ENCODE data around the gene SAFB2. TPM values are rescaled to one million over a fixed set of nuclear protein-coding genes. Genes with fewer than 3 reads are reported as not detected.

SAFB2 gene
- total RNA-seq, 4 donors from 2014 or later: 33.6 to 72.0 (median 45.2) TPM

DNA sequence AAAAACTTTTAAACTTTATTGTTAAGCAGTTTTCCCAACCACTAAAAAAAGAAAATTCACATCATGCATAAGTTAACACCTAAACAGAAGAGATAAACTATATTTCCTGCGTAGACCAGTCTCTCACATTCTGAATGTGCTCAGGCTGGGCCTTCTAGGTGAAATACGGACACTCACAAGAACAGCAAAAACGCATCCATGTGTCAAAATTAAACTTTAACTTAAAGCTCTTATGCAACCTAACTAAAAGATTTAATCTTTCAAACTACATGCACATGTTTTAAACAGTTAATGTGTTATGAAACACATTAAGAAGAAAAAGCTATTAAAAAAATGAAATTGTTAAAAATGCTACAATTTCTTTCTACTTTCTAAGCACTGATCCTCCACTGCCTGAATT, 2.6 kb downstream of the SAFB2 start:
- no peak for TF ChIP-seq CTCF (IDR thresholded peaks at IDR 0.05; ENCODE audit: low read depth)

- no peak for TF ChIP-seq CTCF (IDR thresholded peaks at IDR 0.05; ENCODE audit: low read depth)
Observed at GRCh38 chr19:5618591-5618990, 4.0 kb downstream of the SAFB2 start.

DNA sequence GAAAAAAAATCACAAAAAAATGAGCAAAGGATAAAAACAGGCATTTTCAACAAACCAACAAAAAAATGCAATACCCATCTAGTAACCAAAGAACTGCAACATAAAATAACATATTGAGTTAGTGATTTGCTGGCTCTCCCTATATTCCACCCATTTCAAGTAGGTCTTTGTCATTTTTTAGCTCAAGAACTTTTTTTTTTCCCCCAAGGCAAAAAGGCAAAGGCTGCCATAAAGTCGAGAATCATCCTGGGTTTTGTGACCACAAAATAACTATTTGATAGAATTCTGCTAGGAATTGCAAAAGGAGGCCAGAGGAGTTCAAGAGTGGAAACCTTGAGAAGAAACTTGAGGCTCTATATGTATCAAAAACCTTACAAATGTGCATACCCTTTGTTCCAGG, 5.5 kb downstream of the SAFB2 start:
- TF ChIP-seq CTCF (IDR thresholded peaks at IDR 0.05; ENCODE audit: low read depth): no peak

DNA sequence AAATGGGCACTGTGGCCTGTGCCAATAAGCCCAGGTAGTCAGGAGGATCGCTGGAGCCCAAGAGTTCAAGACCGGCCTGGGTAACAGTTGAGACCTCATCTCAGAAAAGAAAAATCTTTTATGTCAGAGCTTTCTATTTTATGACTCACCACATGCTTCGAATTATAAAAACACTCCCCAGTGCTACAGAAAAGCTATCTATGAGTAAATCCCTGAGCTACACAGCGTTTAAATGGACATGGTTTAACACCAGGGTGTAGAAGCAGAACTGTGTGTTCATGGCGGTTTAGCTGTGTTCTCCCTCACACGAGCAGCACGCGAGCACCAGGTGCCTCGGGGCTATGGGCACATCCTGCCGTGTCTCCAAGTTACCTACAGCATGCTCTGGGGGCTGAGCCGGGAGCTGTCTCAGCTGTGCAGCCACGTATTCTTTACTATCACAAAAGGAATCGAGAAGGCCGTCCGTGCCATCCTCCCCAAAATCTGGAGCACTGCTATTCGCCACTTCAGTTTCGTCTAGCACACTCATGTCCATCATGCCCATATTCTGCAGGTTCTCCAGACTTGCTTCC, 6.7 kb downstream of the SAFB2 start:
- no peak for TF ChIP-seq CTCF (IDR thresholded peaks at IDR 0.05; ENCODE audit: low read depth)

- TF ChIP-seq CTCF (IDR thresholded peaks at IDR 0.05; ENCODE audit: low read depth): no peak
Observed at GRCh38 chr19:5612891-5613865, 9.4 kb downstream of the SAFB2 start.

DNA sequence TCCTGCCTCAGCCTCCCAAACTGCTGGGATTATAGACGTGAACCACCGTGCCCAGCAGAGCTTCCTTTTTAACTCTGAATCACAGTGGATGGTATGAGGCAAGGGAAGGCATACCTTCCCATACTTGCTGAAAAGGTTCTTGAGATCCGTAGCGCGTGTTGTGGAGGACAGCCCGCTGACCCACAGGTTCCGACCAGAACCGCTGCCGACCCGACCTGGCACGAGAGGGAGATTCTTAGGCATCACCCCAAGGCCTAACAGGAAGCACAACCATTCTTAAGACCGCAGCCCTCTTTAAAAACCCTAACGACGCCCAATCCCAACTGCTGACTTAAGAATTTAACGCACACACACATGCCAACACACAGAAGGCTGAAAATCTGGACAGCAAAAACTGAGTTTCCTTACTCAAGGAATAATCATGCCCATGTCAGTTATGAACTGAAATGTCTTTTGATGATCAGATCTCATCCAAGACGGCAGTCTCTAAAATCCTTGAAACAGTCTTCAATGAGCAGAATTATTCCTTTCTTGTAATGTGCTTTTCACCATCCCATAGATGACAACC, 12.6 kb downstream of the SAFB2 start:
- no peak for TF ChIP-seq CTCF (IDR thresholded peaks at IDR 0.05; ENCODE audit: low read depth)

GRCh38 chr19:5608291-5608690, 14.3 kb downstream of the SAFB2 start:
- TF ChIP-seq CTCF (IDR thresholded peaks at IDR 0.05; ENCODE audit: low read depth): no peak

All from subcutaneous adipose tissue (tissue), 4 donors.